CD4-positive, alpha-beta memory T cell (primary cell): Measurements from ENCODE around the gene MARCHF10. TPM values are rescaled to one million over a fixed set of nuclear protein-coding genes. Genes with fewer than 3 reads are reported as not detected.
"Not testable (repeated sequence)": the region's sequence is repeated elsewhere in the genome, so short reads cannot be mapped to it uniquely, and the experiment has no call there.

Source experiments
- CTCF ChIA-PET: fragments of 350-600 bp; sonication (Branson Sonifier 250); formaldehyde crosslinking; loops from one replicate; lab custom pipeline; 2021; ENCODE audit warnings: inconsistent platforms; ENCODE audit not compliant: partially characterized antibody; lab: Charles Lee
- POLR2A ChIA-PET: fragments of 350-600 bp; sonication (Branson Sonifier 250); formaldehyde crosslinking; loops from one replicate; lab custom pipeline; 2021; ENCODE audit not compliant: partially characterized antibody; lab: Charles Lee
- DNase-seq, 5 donors: peaks; one replicate each; pipeline versions ENCODE4 v3.0.0 to v3.0.0-alpha.2; 2020 to 2022; ENCODE audit warnings: mixed read lengths in 1 of 5
- H3K27ac ChIP-seq: one replicate; pipeline ENCODE4 v1.7.0; 2013; ENCODE audit warnings: low read depth, low read length
- H3K27me3 ChIP-seq: 2 replicates; pipeline ENCODE4 v1.7.0; 2013; ENCODE audit warnings: mild to moderate bottlenecking, low read length, moderate library complexity; ENCODE audit not compliant: insufficient read depth
- H3K36me3 ChIP-seq: 2 replicates; pipeline ENCODE4 v1.7.0; 2013; ENCODE audit warnings: mild to moderate bottlenecking, low read length, moderate library complexity; ENCODE audit not compliant: insufficient read depth
- H3K4me1 ChIP-seq: 2 replicates; pipeline ENCODE4 v1.7.0; 2013; ENCODE audit warnings: mild to moderate bottlenecking, low read length, moderate library complexity; ENCODE audit not compliant: insufficient read depth
- H3K4me3 ChIP-seq, 2 donors: one replicate each; pipeline ENCODE4 v1.7.0; 2013; ENCODE audit warnings: low read length in 2 of 2, mild to moderate bottlenecking in 1 of 2
- H3K9me3 ChIP-seq, 2 donors: one replicate each; pipeline ENCODE4 v1.7.0; 2013; ENCODE audit warnings: low read length in 2 of 2, control low read depth in 1 of 2; ENCODE audit not compliant: control insufficient read depth in 1 of 2
- H3K27ac Mint-ChIP-seq, 7 donors: one replicate each; pipeline ENCODE4 v1.8.0; 2020 to 2021; ENCODE audit warnings: mixed read lengths in 7 of 7, mild to moderate bottlenecking in 6 of 7, inconsistent platforms in 3 of 7, moderate library complexity in 3 of 7
- H3K27me3 Mint-ChIP-seq, 2 donors: one replicate each; pipeline ENCODE4 v1.8.0; 2020 to 2021; ENCODE audit warnings: mixed read lengths in 2 of 2
- H3K36me3 Mint-ChIP-seq, 2 donors: one replicate each; pipeline ENCODE4 v1.8.0; 2020 to 2021; ENCODE audit warnings: mixed read lengths in 2 of 2, inconsistent platforms in 1 of 2, mild to moderate bottlenecking in 1 of 2
- H3K4me1 Mint-ChIP-seq, 4 donors: one replicate each; pipeline ENCODE4 v1.8.0; 2020 to 2021; ENCODE audit warnings: mixed read lengths in 4 of 4, mild to moderate bottlenecking in 1 of 4
- H3K4me3 Mint-ChIP-seq, 8 donors: one replicate each; pipeline ENCODE4 v1.8.0; 2020 to 2021; ENCODE audit warnings: mixed read lengths in 8 of 8, mild to moderate bottlenecking in 7 of 8, moderate library complexity in 6 of 8, inconsistent platforms in 3 of 8
- H3K9me3 Mint-ChIP-seq, 8 donors: one replicate each; pipeline ENCODE4 v1.8.0; 2020 to 2021; ENCODE audit warnings: mixed read lengths in 8 of 8, mild to moderate bottlenecking in 5 of 8, inconsistent platforms in 3 of 8, moderate library complexity in 1 of 8
- intact Hi-C: fragments of 100-400 bp; cut with micrococcal nuclease; formaldehyde crosslinking; loops from one replicate; pipeline ENCODE4 v1.15.1; 2023
- polyA plus RNA-seq, 2 donors: library from polyadenylated mRNA; unstranded; fragments of 300-500 nt; fragmentation: Illumina TruSeq; gene quantifications; one replicate each; pipeline ENCODE4 v1.2.3, GENCODE V29; 2021
- total RNA-seq, 2 experiments: library from RNA; stranded (reverse); gene quantifications; one replicate each; pipeline ENCODE4 v1.2.3, GENCODE V29; 2021

Gene MARCHF10
- total and polyA plus RNA-seq, 4 experiments from 2014 or later, result 0.15 to 0.89 (median 0.45) TPM

- H3K4me1 Mint-ChIP-seq, H3K36me3 Mint-ChIP-seq, H3K4me3 Mint-ChIP-seq, CTCF ChIA-PET, H3K4me1 ChIP-seq, H3K27me3 ChIP-seq, H3K27ac Mint-ChIP-seq, H3K36me3 ChIP-seq, intact Hi-C loops, H3K4me3 ChIP-seq, H3K27me3 Mint-ChIP-seq, H3K27ac ChIP-seq, POLR2A ChIA-PET, H3K9me3 ChIP-seq, DNase-seq: not testable (repeated sequence)
- peaks cover 2 to 16% (median 6%) of the 10 kb centered on the region in 8 donors for H3K9me3 Mint-ChIP-seq
These were observed 22.1 kb downstream of the MARCHF10 start for GRCh38 chr17:62785983-62786382.

DNA sequence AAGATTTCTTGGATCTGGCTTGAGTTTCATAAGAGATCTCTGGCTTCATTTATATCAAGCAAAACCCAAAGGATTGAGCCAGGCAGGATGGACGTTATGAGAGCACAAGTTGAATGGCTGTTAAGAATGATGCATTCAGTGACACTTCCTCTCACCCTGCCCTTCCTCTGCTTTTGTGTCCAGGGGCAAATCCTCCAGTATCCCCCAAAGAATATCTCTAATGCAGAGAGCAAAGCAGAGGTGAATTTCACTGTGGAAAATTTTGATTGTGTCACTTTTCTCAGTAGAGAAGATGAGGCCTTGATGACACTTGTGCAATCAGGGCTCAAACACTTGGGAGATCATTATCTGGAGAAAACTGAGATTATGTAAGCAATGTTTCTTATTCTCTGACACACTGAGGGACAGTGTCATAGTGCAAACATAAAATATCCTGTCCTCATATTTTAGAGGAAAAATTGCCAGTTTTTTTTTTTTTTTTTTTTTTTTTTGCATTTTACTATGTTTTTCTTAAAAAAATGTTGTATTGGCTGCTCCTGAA is 25.3 kb downstream of the MARCHF10 start:
- Histone ChIP-seq H3K9me3 (no peaks in the 10 kb centered on the region), H3K36me3 (no peaks in the 10 kb centered on the region), H3K4me1 (no peaks in the 10 kb centered on the region), H3K4me3 (no peak overlapping the region), H3K27me3 (no peaks in the 10 kb centered on the region), H3K27ac (no peak overlapping the region)
- H3K9me3 Mint-ChIP-seq, result peaks cover 2 to 16% (median 6%) of the 10 kb centered on the region in 8 donors
- DNase-seq, result no peak
- H3K4me1 Mint-ChIP-seq, result no peaks in the 10 kb centered on the region
- peaks cover 2 to 3% of the 10 kb centered on the region in 2 donors for H3K36me3 Mint-ChIP-seq
- ChIA-PET POLR2A (no interaction called here), CTCF (no interaction called here)
- H3K27me3 Mint-ChIP-seq, result peaks cover 3 to 5% of the 10 kb centered on the region in 2 donors
- intact Hi-C loops, result no loop called here
- H3K27ac Mint-ChIP-seq, result no peak overlapping the region
- no peak overlapping the region for H3K4me3 Mint-ChIP-seq

DNA sequence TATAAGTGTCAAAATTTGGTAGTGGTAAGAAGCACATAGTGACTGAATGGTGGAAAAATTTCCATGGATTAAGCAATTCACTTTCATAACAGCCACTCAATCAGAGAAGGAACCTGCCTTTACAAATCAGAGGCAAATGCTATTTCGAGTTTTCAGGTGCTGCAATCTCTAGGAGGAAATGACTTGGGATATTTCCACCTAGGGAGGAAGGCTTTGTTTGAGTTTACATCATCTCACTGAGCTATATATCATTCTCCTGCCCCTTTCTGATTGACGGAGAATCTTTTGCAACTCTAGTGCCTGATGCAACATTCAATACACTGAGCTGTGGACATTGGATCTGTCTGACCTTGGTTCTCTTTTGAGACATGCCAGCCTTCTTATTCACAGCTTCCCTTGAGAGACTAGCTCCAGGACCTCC is 26.3 kb downstream of the MARCHF10 start:
- H3K4me1 ChIP-seq, result no peaks in the 10 kb centered on the region
- Mint-ChIP-seq H3K4me3 (no peak overlapping the region), H3K27me3 (peaks cover 4 to 5% of the 10 kb centered on the region in 2 donors), H3K4me1 (no peaks in the 10 kb centered on the region), H3K36me3 (peaks cover 2 to 3% of the 10 kb centered on the region in 2 donors), H3K27ac (no peak overlapping the region), H3K9me3 (peaks cover 2 to 16% (median 6%) of the 10 kb centered on the region in 8 donors)
- intact Hi-C loops, result no loop called here
- no peaks in the 10 kb centered on the region for H3K9me3 ChIP-seq
- no peak for DNase-seq
- H3K27me3 ChIP-seq, result no peaks in the 10 kb centered on the region
- POLR2A ChIA-PET, result no interaction called here
- H3K4me3 ChIP-seq, result no peak overlapping the region
- H3K27ac ChIP-seq, result no peak overlapping the region
- H3K36me3 ChIP-seq, result no peaks in the 10 kb centered on the region
- CTCF ChIA-PET, result no interaction called here

GRCh38 chr17:62781356-62781755 is 26.8 kb downstream of the MARCHF10 start:
- CTCF ChIA-PET, result no interaction called here
- H3K27ac ChIP-seq, result no peak overlapping the region
- intact Hi-C loops, result no loop called here
- H3K27me3 Mint-ChIP-seq, result peaks cover 5% of the 10 kb centered on the region in 2 donors
- no peak for DNase-seq
- H3K27ac Mint-ChIP-seq, result no peak overlapping the region
- no peaks in the 10 kb centered on the region for H3K4me1 ChIP-seq
- H3K9me3 ChIP-seq, result no peaks in the 10 kb centered on the region
- POLR2A ChIA-PET, result no interaction called here
- H3K27me3 ChIP-seq, result no peaks in the 10 kb centered on the region
- H3K4me1 Mint-ChIP-seq, result no peaks in the 10 kb centered on the region
- no peaks in the 10 kb centered on the region for H3K36me3 ChIP-seq
- no peak overlapping the region for H3K4me3 ChIP-seq
- H3K4me3 Mint-ChIP-seq, result no peak overlapping the region
- H3K36me3 Mint-ChIP-seq, result peaks cover 2 to 3% of the 10 kb centered on the region in 2 donors
- peaks cover 2 to 16% (median 6%) of the 10 kb centered on the region in 8 donors for H3K9me3 Mint-ChIP-seq

- H3K9me3 ChIP-seq, result no peaks in the 10 kb centered on the region
- no peak overlapping the region for H3K4me3 Mint-ChIP-seq
- no peak for DNase-seq
- no peak overlapping the region for H3K4me3 ChIP-seq
- ChIA-PET CTCF (no interaction called here), POLR2A (no interaction called here)
- H3K9me3 Mint-ChIP-seq, result peaks cover 2 to 16% (median 6%) of the 10 kb centered on the region in 8 donors
- no peaks in the 10 kb centered on the region for H3K4me1 ChIP-seq
- H3K36me3 ChIP-seq, result no peaks in the 10 kb centered on the region
- no peak overlapping the region for H3K27ac ChIP-seq
- H3K36me3 Mint-ChIP-seq, result peaks cover 2 to 3% of the 10 kb centered on the region in 2 donors
- no peaks in the 10 kb centered on the region for H3K27me3 ChIP-seq
- no peak overlapping the region for H3K27ac Mint-ChIP-seq
- intact Hi-C loops, result no loop called here
- H3K4me1 Mint-ChIP-seq, result no peaks in the 10 kb centered on the region
- H3K27me3 Mint-ChIP-seq, result peaks cover 5 to 8% of the 10 kb centered on the region in 2 donors
These were observed 27.2 kb downstream of the MARCHF10 start for GRCh38 chr17:62780951-62781350.

- peaks cover 0 to 13% (median 6%) of the 10 kb centered on the region in 8 donors for H3K9me3 Mint-ChIP-seq
- H3K4me3 ChIP-seq, result no peak overlapping the region
- no peak overlapping the region for H3K4me3 Mint-ChIP-seq
- no peaks in the 10 kb centered on the region for H3K4me1 Mint-ChIP-seq
- H3K27me3 Mint-ChIP-seq, result peaks cover 5 to 9% of the 10 kb centered on the region in 2 donors
- H3K9me3 ChIP-seq, result no peaks in the 10 kb centered on the region
- no peak overlapping the region for H3K27ac Mint-ChIP-seq
- no peak for DNase-seq
- no peaks in the 10 kb centered on the region for H3K27me3 ChIP-seq
- no peaks in the 10 kb centered on the region for H3K4me1 ChIP-seq
- intact Hi-C loops, result no loop called here
- H3K36me3 Mint-ChIP-seq, result peaks cover 0 to 3% of the 10 kb centered on the region in 2 donors
- no peak overlapping the region for H3K27ac ChIP-seq
- CTCF ChIA-PET, result no interaction called here
- POLR2A ChIA-PET, result no interaction called here
- no peaks in the 10 kb centered on the region for H3K36me3 ChIP-seq
These were observed 27.8 kb downstream of the MARCHF10 start for GRCh38 chr17:62780269-62780668.

DNA sequence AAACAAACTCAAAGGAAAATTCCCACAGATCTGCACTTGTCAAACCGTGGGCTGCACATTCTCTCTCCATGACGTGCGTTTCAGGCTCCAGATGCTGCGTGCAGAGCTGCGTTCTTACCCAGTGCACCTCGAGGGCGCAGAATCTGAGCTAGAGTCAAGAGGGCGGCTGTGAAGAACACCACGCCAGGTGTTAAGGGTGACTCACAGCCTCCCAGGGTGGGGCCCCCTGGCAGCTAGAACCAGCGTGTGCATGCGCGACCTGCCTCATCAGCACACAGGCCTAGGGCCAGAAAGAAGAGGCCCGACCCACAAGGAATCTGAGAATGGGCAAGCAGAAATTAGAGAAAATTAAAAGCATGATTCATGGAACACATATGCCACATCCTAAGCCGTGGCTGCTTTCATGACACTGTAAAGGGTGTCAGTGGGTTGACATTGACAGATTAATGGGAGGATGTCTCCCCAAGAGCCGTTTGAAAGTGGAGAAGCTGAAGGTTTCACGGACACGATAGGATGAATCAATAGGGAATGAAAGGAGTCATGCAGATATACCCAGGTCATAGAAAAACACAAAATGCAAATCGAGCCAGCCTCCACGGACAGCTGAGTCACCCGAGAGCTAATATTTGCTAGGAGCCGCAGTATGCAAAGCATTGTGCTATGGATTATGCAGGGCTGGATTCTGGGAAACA is 29.0 kb downstream of the MARCHF10 start:
- peaks cover 0 to 3% of the 10 kb centered on the region in 2 donors for H3K36me3 Mint-ChIP-seq
- Histone ChIP-seq H3K4me3 (no peak overlapping the region), H3K27me3 (no peaks in the 10 kb centered on the region), H3K4me1 (no peaks in the 10 kb centered on the region), H3K9me3 (no peaks in the 10 kb centered on the region), H3K27ac (no peak overlapping the region), H3K36me3 (no peaks in the 10 kb centered on the region)
- H3K4me1 Mint-ChIP-seq, result no peaks in the 10 kb centered on the region
- intact Hi-C loops, result no loop called here
- H3K9me3 Mint-ChIP-seq, result peaks cover 0 to 8% (median 5%) of the 10 kb centered on the region in 8 donors
- H3K27ac Mint-ChIP-seq, result no peak overlapping the region
- H3K27me3 Mint-ChIP-seq, result peaks cover 5 to 10% of the 10 kb centered on the region in 2 donors
- ChIA-PET CTCF (no interaction called here), POLR2A (no interaction called here)
- no peak for DNase-seq
- no peak overlapping the region for H3K4me3 Mint-ChIP-seq
